GM18858 (cell line): Measurements from ENCODE around the gene RWDD3.

Experiments
- ATAC-seq: cut with Tn5 transposase; IDR thresholded peaks from one replicate; pipeline ENCODE4 v1.9.1; 2021; ENCODE audit not compliant: unreplicated experiment

Gene RWDD3

DNA sequence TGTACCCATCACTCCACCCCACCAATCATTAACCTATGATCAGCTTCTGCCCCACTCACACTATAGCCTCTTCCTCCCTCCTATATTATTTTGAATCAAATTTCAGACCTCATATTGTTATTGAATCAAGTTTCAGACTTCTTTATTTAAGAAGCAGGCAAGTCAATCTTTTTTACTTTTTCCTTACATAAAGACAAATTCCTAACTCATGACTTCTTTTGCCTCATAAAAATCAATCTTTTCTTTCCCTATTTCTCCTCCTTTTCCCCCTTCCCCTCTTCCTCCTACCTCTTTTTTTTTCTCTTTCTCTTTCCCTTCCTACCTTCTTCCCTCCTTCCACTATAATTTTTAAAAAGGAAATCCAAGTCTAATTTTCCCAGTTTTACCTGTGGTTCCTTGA lies 4.3 kb upstream of the RWDD3 start:
- no peak for ATAC-seq

GRCh38 chr1:95230256-95230655 lies 3.8 kb upstream of the RWDD3 start:
- ATAC-seq = no peak

DNA sequence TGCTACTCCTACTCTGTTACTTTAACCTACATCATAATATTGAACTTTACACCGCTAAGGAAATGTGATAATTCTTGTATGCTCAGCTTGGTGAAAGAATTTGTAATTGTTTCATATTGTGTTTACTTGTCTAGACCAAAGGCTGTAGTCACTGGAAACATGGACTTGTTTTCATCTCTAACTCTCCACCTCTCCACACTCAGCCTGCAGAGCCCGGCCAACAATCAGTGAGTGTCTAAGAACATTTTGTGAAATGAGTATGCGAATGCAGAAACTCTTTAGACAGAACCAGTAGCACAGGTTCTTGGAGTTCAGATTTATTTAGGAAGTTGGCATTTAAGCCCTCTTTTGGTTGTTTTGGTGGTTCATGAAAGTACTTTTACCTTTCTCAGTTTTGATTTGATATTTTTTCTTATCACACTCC lies 3.2 kb upstream of the RWDD3 start:
- no peak for ATAC-seq

DNA sequence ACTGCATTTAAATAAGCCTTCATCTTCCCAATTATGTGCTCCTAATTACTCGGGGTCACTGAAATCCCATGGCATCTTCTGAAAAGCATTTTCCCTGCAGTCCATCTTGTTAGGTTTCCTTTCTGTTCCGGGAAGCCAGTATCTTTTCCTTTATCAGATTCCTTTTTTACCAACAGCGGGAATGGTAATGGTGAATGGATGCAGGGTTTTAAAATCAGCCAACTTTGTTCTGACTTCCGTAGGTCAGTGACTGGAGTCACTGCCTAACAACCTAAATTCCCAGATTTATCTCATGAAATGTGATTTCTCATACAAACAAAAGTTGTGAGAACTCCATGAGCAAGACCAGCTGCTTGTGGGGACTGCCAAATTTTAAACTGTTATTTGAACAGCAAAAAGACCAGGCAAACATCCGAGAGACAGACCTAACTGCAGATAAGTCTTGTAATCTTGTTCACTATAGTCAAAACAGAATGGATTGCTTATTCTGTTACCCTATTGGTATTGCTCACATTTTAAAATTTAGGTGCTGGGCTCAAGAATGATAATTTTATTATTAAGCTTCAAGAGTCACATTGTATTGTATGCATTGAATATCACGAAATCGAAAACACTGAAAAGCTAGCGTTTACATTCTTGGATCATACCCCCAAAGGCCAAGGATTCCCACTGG lies 1.2 kb upstream of the RWDD3 start:
- no peak for ATAC-seq

- no peak for ATAC-seq
These were observed 682 bp upstream of the RWDD3 start for GRCh38 chr1:95233319-95233736.

DNA sequence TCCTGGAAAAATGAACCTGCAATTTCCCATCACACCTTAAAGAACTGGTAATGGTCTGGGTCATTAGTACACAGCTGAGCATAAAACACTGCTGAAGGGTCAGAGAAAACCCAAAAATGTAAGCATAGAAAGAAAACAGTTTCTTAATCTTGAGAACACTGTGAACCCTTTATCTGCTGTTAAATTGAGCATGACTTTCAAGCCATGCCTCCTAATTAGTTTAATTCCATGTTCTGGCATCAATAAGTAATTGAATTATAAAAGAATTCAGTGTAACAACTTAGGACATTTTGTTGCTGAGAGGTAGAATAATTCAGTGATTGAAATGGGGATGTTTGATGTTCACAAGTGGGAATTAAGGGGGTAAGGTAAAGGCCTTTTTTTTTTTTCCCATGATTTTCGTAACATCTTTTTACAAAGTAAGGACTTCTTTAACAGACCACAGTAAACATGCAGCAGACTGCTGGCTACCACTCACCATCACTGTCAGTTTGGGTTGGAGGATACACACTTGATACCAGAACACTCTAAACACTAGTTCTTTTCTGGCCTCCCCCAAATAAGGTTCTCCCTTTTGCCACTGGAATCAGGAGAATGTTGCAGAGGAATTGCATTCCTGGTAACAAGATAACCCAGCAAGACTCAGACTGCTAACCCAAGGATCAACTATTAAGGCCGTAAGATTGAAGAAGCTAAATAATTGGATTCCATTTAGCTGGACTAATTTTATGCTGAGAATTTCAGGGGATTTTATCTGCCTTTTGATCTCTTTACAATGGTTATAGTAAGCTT lies 3.0 kb downstream of the RWDD3 start:
- ATAC-seq = no peak

- ATAC-seq = no peak
These were observed 4.1 kb downstream of the RWDD3 start for GRCh38 chr1:95237981-95238703.

- ATAC-seq = no peak
These were observed 11.0 kb downstream of the RWDD3 start for GRCh38 chr1:95245029-95245428.

- ATAC-seq = no peak
These were observed 12.5 kb downstream of the RWDD3 start for GRCh38 chr1:95246511-95246910.

DNA sequence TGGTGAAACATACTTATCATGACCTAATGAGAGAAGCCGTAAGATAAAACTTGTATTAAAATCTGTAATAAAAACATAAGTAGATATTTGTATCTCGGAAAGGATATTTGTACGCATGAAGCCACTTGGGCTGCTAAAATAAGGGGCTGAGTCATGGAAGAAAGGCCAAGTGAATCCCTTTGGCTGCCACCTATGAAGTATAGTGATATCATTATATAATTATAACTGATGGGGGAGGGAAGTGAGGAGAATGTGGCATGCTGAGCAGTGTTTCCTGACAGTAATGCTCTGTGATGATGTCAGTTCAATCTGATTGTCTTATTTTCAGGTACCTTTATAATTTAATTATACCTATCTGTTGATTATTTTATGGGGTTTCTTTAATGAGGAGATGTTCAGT lies 13.6 kb downstream of the RWDD3 start:
- ATAC-seq = no peak

DNA sequence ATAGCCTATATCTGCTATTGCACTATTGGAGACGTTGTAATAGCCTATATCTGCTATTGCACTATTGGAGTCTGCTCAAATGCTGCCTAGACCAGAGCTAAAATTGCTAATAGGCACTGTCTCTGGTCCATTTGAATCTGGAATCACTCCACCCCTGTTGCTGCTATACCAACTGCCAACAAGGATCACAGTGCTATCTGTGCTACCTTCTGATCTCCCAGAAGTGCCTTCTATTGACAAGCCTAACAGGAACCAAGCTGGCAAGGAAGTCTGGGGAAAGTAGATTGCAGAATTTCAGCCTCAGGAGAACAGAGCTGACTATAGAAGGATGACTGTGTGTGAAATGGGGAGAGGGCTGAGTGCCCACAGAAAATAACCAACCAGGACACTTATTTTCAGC lies 15.9 kb downstream of the RWDD3 start:
- ATAC-seq = no peak

DNA sequence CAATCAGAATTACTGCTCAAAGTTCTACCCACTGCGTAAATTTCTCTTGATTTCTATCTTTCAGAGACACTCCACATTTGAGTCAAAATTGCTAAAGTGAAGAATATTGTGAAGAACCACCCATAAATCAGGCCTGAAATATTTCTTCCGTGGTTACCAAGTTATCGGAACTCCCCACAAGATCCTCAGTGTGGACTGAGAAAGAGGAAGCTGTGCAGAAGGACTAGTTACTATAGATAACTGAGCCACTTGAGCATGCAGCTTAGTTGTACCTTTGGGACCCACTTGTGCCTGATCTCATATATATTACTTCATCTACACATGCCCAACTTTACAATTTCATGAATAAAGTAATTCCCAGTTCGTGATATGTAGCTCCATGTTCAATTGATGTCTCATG lies 18.4 kb downstream of the RWDD3 start:
- no peak for ATAC-seq

DNA sequence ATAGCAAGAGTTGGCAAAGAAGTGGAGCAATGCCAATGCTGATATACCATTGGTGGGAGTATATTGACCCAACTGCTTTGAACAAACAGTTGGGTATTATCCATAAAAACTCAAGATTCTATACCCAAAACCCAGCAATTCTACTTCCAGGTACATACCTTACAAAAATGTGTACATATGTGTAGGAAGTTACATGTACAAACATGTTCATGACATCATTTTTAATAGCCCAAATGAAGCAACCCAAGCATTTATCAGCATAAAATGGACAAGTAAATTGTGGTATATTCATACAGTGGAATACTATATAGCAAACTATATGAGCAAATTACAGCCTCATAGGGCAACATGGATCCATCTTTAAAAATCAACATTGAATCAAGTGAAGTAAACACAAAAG lies 20.9 kb downstream of the RWDD3 start:
- ATAC-seq = no peak

DNA sequence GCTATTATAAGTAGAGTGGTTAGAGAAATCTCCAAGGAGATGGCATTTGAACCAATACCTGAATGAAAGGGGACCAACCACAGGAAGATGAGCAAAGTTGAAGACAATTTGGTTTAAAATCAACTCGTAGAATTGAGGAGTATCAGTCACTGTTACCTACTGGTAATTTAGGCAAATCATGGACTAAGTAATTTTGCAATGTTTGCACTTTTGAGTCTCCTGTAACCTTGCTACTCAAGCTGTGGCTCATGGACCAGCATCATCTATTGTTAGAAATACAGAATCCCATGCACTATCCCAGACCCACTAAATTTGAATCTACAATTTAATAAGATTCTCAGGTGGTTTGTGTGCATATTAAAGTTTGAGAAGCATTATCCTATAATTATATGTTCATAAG lies 21.8 kb downstream of the RWDD3 start:
- ATAC-seq = no peak

DNA sequence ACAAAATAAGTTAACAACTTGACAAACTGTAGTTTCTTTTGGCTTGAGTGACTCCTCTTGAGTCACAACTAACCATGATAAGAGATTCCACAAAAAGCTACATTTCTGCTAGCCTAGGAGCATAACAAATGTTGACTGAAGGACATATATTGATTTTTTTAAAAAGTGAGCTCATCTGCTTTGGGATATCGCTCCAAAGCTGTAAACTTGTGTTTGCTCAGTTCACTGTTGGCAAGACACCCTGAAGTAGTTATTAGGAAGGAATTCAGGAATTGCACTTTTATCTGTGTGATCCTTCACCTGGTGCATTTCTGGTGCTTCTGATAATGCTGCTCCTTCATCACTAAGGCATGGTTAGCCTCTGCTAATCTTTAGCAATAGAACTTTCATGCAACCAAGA lies 23.7 kb downstream of the RWDD3 start:
- ATAC-seq = no peak

DNA sequence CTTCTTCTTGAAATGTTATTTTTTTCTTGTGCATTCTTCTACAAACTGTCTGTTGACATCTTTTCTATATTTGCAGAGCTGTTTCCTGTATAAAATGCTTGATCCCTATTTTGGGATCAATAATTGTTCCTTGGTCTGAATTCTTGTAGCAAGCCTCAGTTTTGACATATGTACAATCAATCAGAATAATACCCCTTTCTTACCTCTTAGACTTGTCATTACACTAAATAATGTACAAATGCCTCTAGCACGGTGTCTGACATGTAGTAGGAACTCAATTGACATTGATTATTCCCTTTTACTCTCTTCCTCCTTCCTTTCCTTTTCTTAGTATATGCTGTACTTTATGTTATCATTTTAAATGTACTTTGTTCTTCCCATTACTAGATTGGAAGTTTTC lies 25.2 kb downstream of the RWDD3 start:
- ATAC-seq = no peak

DNA sequence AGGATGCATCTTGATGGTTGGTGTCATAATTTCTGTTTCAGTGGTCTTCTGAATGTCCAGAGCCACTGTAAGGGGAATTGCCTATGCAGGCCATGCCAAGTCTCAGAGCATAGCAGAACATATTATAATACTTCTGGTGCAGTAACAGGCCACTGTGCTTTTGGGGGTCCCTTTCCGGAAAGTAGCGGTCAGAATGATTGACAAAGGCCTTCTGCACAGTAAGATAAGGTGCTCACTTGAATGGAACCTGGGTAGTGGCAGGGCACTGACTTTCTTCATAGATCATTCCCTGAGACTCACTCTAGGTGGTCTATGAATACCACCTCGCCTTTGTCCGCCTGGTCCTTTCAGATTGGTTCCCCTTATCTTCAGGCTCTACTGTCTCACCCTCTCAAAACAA lies 28.9 kb downstream of the RWDD3 start:
- no peak for ATAC-seq

DNA sequence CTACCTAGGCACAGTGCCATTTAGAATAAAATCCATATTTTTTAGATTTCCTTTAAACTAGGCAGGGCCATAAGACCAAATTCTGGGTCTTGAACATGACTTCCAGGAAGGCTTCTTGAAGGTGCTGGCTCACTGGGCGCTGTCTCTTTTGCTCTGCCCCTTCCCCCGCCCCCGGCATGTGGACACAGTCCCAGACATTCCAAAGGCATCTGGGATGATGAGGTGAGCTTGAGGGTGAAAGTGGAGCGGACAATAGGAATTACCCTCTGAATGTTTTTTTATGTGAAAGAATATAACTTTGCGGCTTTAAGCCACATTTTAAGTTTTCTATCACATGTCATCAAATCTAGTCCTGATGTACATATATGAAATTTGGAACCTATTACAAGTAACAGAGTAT lies 29.4 kb downstream of the RWDD3 start:
- ATAC-seq = no peak

DNA sequence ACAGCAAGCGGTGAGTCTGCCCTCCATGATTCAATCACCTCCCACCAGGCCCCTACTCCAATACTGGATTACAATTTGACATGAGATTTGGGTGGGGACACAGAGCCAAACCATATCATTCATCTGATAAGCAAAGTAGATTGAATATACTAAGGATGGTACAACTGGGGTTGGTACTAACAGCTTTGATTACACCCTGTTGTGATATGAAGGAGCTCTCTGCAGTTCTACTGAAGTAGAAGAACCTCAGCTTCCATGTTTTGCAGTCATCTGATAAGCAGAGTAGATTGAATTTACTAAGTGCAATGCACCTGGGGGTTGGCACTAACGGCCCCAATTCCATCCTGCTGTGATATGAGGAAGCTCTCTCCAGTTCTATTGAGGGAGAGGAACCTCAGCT lies 31.1 kb downstream of the RWDD3 start:
- ATAC-seq = no peak

- ATAC-seq = no peak
These were observed 42.4 kb downstream of the RWDD3 start for GRCh38 chr1:95276429-95276828.

DNA sequence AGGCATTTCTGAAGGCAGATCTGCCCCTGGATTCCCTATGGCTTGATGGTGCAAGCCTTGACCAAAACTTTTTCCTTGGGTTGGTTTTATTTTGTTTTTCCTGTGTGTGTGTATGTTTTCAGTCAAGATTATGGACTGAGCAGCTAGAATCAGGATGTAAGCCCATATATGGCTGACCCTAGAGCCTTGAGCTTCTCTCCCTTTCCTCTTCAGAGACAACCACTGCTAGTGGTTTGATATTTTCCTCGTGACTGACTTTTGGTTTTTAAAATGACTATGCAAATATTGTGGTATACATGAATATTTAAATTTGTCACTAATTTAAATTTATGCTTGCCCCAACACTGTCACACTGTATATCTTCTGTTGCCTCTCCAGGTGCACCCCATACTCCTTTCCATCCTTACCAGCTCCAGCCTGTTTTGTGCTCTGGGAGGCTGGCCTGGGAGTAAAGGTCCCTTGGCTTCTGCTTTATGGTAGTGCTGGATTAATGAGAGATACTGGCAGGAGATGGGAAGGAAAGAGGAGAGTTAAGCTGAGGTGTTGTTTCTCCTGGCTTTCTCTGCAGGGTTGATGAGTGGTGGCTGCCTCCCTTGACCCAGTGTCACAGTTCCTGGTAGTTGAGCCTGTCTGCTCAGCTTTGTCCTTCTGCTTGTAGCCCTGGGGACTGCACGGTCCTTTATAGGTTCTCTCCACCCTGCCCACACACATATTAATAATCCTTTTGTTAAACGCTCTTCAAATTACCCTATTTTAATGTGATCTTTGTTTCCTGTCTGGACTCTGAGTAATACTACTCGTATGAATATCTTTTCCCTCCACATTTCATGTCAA lies 44.4 kb downstream of the RWDD3 start:
- peak; percentile 60 for ATAC-seq
